Activated naive CD8-positive, alpha-beta T cell treated with anti-CD3 and anti-CD28 coated beads, Interleukin-2, amount 50 U/mL, for 16 hours (primary cell): ENCODE data around the gene CCL13.
"Not testable (repeated sequence)": the region's sequence is repeated elsewhere in the genome, so short reads cannot be mapped to it uniquely, and the experiment has no call there.

Source experiments
- DNase-seq: peaks from one replicate; pipeline ENCODE4 v3.0.0-alpha.2; 2020; ENCODE audit warnings: low read depth, low spot score

The CCL13 gene

DNA sequence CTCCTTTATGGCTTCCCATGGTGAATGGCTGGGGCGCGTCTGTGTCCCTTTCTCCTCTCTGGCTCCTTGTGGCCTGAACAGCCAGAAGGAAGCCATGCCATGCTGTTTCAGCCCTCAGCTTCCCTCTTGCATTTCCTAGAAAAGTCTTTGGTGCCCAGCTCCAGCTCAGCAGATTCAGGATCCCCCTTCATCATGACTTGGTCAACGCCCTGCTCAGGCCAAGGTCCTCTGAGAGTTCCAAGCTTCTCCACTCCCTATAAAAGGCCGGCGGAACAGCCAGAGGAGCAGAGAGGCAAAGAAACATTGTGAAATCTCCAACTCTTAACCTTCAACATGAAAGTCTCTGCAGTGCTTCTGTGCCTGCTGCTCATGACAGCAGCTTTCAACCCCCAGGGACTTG is at the start of gene CCL13:
Gene CCL13 (plus strand): TSS at position 287 of the 400 bp plus-strand sequence. CDS start 47 bp downstream, at position 334.
- DNase-seq: no peak

DNA sequence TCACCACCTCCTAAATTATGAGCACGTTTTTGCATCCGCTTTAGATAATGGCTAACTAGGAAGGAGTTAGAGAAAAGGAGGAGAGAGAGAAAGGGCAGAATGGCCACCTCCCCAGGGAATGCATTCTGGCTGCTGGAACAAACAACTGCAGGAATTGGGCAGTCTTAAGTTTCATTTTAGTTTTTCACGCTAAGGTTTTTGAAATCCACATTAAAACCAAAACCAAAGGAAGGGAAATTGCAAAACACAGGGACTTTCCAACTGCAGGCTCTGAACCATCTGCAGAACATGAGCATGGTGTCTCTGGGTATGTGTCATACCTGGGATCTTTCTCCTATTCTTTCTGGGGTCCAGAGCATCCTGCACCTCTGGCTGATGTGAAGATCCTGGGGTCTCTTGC is 49.2 kb upstream of the CCL13 start:
- DNase-seq: no peak

DNA sequence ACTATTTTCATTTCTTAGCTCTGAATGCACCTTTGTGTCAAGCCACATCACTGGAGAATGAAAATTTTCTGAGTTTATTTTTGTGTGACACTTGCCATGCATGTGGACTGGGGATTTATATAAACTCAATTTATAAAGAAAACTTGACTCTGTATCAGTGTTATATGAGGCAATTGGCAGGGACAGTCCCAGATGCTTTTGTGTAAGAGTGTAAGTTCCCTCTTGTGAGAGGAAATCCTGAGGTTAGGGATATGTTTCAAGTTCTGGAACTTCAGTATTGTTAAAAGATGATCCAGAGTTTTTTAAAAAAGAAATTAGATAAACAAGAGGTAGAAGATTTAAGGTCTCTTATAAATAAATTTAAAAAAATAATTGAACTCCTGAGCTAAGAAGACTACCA is 47.9 kb upstream of the CCL13 start:
- no peak for DNase-seq

DNA sequence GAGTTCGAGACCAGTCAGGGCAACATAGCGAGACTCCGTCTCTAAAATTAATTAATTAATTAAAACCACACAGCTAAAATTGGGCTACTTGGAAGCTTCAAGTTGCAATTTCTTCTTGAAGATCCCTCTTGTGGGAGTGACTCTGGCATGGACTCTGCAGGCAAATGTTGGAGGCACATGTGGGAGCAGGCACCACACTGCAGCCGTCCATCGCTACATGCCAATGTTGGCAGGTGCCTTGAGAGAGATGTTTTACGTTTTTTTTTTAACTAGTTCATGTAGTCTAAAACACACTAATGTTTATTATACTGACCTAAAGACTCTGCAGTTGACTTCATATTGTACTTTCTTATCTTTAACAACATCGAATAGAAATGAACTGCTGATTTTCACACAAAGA is 45.0 kb upstream of the CCL13 start:
- DNase-seq: no peak

DNA sequence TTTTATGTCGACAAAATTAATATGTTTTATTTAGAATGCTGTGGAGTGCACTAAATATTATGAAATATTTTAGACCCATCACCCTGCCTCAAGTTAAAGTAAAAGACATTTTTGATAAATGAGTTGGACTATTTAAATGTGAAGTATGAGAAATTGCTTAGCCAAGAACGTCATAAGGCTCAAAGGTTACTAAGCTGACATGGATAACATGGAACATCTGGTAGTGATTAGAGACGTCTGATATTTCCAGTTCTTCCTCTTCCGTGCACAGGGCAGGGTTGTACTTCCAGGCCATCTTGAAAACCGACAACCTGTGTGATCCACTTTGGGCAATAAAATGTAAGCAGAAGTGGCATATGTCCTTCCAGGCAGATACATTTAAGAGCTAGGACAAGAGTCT is 44.2 kb upstream of the CCL13 start:
- no peak for DNase-seq

DNA sequence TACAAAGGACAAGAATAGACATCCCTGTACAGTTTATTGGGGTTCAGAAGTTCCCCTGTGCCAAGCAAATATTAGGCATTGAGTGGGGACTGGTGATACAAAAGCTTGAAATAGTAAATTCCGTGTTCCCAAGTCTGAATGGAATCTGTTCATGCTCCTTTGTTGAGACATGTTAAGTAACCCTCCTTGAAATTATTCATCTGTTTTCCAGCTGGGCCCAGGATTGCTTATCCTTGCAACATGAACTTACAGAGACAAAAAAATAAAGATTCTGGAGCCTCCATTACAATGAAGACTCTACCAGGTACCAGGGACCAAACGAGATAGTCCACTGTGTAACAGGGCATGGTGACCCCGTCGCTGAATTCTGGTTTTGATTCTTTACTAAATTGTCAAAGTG is 43.1 kb upstream of the CCL13 start:
- DNase-seq: no peak

DNA sequence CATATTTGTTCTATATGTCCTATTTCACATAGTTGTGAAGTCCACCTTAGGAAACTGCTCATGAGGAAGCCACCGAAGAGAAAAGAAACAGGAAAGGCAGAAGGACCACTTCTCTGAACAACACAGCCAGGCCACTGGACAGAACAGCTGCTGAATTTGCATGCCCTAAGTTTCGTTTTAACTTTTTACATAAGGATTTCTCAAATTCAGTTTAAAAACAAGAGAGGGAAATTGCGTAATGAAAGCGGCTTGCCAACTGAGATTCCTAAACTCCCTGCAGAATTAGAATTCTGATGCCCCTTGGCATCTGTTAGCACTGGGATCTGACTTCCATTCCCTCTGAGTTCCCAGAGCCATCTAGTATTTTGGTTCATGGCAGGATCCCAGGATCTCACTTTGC is 42.0 kb upstream of the CCL13 start:
- no peak for DNase-seq

DNA sequence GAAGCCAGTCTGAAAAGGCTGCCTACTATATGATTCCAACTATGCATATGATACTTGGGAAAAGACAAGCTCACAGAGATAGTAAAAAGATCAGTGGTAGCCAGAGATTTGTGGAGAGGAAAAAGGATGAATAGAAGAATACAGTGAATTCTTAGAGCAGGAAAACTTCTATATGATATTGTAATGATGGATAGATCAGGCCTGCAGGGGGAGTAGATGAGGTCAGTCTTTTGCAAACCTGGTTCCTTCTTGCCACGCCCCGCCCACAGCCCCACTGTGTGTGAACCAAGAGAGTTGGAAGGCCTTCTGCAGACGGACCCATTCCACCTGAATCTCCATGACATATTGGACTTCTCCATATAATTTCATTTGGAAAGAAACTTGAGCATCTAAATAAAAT is 37.8 kb upstream of the CCL13 start:
- no peak for DNase-seq

DNA sequence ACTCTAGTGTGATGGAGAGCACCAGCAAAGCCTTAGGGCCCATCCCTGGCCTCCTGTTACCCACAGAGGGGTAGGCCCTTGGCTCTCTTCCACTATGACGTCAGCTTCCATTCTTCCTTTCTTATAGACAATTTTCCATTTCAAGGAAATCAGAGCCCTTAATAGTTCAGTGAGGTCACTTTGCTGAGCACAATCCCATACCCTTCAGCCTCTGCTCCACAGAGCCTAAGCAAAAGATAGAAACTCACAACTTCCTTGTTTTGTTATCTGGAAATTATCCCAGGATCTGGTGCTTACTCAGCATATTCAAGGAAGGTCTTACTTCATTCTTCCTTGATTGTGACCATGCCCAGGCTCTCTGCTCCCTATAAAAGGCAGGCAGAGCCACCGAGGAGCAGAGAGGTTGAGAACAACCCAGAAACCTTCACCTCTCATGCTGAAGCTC is 37.2 kb upstream of the CCL13 start, which contains the start of gene CCL8:
Gene CCL8 (plus strand): TSS at position 397 of the 445 bp plus-strand sequence. CDS start 67 bp downstream, outside the sequence.
- DNase-seq: no peak

DNA sequence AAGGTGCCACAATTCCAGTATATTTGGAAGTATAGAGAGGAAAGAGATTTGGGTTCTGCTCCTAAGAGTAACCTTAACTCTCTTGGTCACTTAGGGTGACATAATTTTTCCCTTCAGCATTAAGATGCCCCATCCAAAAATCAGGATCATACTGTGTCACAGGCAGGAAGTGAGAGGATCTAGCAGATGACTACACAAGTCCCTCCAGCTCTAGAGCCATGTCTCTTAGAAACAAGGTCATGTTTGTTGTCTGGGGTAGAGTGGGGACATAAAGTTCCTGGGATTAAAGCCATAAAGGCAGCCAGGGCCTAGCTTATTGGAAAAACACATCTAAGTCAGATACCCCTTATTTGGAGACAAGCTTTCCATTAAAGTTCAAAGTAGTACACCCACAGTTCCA is 34.3 kb upstream of the CCL13 start:
- no peak for DNase-seq

DNA sequence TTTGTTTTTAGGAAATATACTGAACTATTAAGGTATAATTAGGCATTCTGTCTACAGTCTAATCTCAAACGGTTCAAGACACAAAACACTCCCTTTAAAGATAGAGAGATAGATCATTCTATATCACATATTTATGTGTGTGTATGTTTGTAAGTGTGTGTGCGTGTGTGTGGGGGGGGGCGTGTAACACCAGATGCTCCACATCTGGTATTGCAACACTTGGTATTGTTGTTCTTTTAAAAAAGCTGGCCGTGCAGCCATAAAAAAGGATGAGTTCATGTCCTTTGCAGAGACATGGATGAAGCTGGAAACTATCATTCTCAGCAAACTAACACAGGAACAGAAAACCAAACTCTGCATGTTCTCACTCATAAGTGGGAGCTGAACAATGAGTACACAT is 28.7 kb upstream of the CCL13 start:
- DNase-seq: not testable (repeated sequence)

DNA sequence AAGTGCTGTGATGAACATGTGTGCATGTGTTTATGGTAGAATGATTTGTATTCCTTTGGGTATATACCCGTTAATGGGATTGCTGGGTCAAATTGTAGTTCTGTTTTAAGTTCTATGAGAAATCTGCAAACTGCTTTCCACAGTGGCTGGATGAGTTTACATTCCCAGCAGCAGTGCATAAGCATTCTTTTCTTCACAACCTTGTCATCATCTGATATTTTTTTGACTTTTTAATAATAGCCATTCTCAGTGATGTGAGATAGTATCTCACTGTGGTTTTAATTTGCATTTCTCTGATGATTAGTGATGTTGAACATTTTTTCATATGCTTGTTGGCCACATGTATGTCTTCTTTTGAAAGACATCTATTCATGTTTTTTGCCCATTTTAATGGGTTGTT is 18.6 kb upstream of the CCL13 start:
- DNase-seq: no peak

DNA sequence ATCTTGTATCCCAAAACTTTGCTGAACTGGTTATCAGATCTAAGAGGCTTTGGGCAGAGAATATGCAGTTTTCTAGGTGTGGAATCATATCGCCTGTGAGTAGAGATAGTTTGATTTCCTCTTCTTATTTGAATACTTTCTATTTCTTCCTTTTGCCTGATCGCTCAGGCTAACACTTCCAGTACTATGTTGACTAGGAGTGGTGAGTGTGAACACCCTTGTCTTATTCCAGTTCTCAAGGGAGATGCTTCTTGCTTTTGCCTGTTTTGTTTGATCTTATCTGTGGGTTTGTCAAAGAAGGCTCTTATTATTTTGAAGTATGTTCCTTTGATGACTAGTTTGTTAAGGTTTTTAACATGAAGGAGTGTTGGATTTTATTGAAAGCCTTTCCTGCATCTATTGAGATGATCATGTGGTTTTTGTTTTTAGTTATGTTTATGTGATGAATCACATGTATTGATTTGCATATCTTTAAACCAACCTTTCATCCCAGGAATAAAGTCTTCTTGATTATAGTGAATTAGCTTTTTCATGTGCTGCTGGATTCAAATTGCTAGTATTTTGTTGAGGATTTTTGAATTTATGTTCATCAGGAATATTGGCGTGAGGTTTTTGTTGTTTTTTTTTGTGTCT is 17.0 kb upstream of the CCL13 start:
- no peak for DNase-seq

DNA sequence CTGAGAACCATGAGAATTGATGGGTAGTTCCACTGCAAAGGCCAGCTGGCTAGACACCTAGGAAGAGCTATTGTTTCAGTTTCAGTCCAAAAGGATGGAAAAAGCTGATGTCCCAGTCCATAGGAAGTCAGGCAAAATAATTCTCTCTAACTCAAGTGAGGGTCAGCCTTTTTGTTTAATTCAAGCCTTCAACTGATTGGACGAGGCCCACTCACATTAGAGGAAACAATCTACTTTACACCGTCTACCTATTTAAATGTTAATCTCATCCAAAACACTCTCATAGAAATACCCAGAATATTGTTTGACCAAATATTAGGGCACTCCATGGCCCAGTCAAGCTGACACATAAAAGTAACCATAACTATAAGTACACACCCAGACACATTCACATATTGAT is 14.4 kb upstream of the CCL13 start:
- no peak for DNase-seq

DNA sequence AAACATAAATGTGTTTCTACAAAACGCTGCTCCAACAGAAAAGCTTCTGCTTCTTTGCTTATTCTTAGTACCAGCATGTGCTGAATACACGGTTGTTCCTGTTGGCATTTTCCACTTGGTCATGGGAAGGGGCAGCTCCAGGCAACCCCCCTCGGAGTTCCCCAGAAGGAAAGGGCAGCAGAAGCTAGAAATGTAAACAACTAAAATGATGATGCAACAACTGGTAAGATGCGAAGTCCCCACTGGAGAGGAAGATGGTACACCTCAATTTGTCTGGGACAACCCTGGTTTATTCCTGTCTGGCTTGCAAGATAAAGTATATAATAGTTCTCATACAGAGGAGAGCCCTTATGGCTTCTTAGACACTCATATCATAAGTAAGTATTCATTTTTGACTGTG is 9.2 kb upstream of the CCL13 start:
- DNase-seq: no peak

DNA sequence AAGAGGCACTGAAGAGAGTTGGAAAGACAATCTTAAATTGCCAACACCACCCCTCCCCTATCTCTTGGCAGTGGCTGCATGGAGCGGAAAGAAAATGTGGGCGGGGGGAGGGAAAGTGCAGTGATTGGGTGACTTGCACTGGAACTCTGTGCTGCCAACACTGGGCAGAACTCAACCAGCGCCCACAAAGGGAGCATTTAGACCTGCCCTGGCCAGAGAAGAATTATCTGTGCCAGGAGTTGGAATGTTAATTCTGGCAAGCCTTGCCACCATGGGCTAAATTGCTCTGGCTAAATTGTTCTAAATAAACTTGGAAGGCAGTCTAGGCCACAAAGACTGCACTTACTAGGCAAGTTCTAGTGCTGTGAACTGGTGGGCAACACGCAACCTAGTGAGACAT is 6.5 kb upstream of the CCL13 start:
- no peak for DNase-seq

DNA sequence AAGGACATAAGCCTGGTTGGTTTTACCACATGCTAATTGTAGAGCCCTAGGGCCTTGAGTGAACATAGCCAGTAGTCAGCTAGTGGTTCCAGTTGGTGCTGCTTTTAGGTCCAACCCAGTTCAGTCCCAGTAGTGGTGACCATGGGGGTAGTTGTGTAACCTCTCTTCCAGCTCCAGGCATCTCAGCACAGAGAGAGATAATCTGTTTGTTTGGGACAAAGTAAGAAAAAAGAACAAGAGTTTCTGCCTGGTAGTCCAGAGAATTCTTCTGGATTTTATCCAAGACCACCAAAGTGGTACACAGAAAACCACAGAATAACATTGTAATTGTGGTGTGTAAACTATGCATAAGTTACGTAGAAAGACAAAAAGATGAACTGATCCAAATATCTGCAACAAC is 5.2 kb upstream of the CCL13 start:
- no peak for DNase-seq

DNA sequence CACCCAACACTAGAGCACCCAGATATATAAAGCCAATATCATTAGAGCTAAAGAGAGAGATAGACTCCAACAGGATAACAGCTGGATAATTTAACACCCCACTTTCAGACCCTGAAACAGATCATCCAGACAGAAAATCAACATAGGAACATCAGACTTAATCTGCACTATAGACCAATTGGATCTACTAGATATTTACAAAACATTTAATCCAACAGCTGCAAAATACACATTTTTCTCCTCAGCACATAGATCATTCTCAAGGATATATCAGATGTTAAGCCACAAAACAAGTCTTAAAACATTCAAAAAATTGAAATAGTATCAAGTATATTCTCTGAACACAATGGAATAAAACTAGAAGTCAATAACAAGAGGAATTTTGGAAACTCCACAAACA is 4.1 kb upstream of the CCL13 start:
- DNase-seq: no peak

DNA sequence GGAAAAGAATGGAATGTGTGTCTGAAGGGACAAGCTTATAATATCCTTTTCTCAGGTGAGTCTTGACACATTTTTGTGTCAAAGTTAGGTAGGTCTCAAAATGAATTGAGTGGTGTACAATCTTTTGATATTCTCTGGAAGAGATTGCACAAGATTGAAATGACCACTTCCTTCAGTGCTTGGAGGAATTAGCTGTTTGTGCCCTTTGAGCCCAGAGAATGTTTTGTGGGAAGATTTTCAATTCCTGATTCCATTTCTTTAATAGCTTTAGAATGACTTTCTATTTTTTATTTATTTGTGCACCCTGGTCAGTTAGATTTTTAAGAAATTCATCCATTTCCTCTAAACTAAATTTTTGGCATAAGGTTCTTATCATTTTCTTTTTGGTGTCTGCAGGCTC is 1.6 kb upstream of the CCL13 start:
- DNase-seq: no peak

DNA sequence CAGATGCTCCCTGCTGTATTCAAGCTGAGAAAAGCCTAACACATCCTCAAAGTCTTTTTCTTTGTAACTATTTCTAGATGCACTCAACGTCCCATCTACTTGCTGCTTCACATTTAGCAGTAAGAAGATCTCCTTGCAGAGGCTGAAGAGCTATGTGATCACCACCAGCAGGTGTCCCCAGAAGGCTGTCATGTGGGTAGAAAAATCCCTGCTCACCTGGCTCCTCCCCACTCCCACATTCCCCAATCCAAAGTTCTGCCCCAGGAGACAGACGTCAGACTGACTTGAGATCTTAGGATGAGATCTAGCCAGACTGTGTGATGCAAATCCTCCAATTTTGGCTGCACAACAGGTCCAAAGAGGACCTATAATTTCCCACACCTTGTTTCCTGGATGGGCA is 1.1 kb downstream of the CCL13 start:
- no peak for DNase-seq

DNA sequence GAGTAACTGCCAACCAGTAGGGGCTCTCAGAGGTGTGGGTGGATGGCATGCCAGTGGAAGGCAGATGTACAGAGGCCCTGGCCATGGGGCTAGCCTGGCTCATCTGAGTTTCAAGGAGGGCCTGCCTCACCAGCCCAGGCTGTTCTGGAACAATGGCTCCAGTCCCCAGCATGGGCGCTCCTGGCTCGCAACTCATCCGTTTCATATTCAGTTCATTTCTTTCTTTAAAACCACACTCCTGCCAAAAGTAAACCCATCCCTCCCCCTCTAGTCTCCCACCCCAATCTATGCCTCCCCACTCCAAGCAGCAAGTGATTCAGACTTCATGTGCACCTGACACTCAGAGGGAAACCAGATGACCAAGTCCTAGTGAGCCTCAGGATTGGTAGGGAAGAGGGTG is 2.4 kb downstream of the CCL13 start:
- DNase-seq: no peak

DNA sequence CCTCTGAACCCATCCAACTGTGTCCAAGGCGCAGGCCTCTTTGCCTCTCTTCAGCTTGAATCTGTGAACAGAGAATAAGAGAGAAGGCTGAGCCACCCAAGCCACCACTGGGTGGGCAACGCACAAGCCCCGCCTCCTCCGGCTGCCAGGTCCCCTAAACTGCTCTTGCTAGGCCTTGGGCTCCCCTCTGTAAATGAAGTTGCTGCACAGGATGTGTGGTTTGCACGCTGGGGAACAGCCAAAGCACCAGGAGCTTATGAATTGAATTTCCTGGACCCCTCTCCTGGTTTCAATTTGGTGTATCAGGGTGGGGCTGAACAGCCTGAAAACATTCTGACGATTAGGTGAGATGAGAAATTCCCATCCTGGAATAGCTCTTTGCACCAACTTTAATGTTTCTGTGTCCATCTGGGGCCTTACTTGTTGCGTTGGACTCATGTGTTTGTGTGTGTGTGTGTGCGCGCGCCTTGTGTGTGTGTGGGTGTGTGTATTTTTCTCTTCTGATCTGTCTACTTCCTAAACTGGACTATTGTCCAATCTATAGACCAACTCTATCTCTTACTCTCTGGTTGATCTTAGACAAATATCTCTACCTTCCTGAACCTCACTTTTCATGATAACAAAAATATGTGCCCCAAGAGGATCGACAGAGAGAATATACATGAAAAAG is 4.5 kb downstream of the CCL13 start:
- DNase-seq: no peak

DNA sequence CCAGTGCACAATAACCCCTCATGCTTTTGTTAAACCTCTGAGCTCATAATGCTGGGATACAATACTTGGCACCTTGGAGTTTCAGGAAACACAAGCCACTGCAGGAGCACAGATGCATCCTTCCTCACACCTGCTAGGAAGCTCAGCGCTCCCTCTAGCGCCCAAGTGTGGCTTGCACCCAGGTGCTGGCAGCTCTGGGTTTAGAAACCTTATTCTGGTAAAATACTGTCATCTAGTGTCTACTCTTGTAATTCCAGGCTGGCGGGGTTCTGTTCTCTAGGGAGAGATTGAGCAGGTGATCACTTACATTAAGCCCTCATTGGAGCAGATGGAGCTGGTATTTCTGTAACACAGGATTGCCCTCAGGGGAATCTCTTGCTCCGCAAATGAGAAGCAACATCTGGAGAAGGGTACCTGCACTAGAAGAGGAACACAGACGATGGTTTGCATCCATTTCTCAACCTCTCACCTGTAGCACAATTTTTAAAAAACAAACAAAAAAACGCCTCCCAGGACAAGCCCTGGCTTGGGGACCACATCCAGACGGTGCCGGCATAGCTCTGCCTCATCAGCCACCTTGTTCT is 5.3 kb downstream of the CCL13 start:
- DNase-seq: peak; percentile 27
